ENCODE data around the gene NPS.

Gene NPS

GRCh38 chr10:127532659-127533058 lies 16.4 kb upstream of the NPS start:
- H3K4me3 Mint-ChIP-seq, result no peak overlapping the region
- DNase-seq, result no peak
- TF ChIP-seq CTCF (IDR thresholded peaks at IDR 0.05), result no peak
- no peak overlapping the region for H3K27ac Mint-ChIP-seq
- peaks cover 6% of the 10 kb centered on the region for H3K4me1 Mint-ChIP-seq
- H3K36me3 Mint-ChIP-seq (ENCODE audit: low read depth), result no peaks in the 10 kb centered on the region
- no peaks in the 10 kb centered on the region for H3K27me3 Mint-ChIP-seq (ENCODE audit: low read depth, poor library complexity)
- H3K9me3 Mint-ChIP-seq, result peaks cover 7% of the 10 kb centered on the region

GRCh38 chr10:127534074-127534473 lies 15.0 kb upstream of the NPS start:
- Mint-ChIP-seq H3K9me3 (peaks cover 7% of the 10 kb centered on the region), H3K27ac (no peak overlapping the region), H3K27me3 (ENCODE audit: low read depth, poor library complexity) (no peaks in the 10 kb centered on the region), H3K36me3 (ENCODE audit: low read depth) (no peaks in the 10 kb centered on the region), H3K4me1 (peaks cover 6% of the 10 kb centered on the region), H3K4me3 (no peak overlapping the region)
- no peak for TF ChIP-seq CTCF (IDR thresholded peaks at IDR 0.05)
- no peak for DNase-seq

- TF ChIP-seq CTCF (IDR thresholded peaks at IDR 0.05), result no peak
- no peak overlapping the region for H3K4me3 Mint-ChIP-seq
- DNase-seq, result no peak
- H3K9me3 Mint-ChIP-seq, result peaks cover 7% of the 10 kb centered on the region
- no peak overlapping the region for H3K27ac Mint-ChIP-seq
- no peaks in the 10 kb centered on the region for H3K27me3 Mint-ChIP-seq (ENCODE audit: low read depth, poor library complexity)
- no peaks in the 10 kb centered on the region for H3K36me3 Mint-ChIP-seq (ENCODE audit: low read depth)
- H3K4me1 Mint-ChIP-seq, result peaks cover 6% of the 10 kb centered on the region
These were observed 14.6 kb upstream of the NPS start for GRCh38 chr10:127534496-127534895.

- Mint-ChIP-seq H3K9me3 (peaks cover 7% of the 10 kb centered on the region), H3K36me3 (ENCODE audit: low read depth) (no peaks in the 10 kb centered on the region), H3K4me1 (peaks cover 6% of the 10 kb centered on the region), H3K4me3 (no peak overlapping the region), H3K27ac (no peak overlapping the region), H3K27me3 (ENCODE audit: low read depth, poor library complexity) (peaks cover 4% of the 10 kb centered on the region)
- TF ChIP-seq CTCF (IDR thresholded peaks at IDR 0.05), result no peak
- no peak for DNase-seq
These were observed 13.2 kb upstream of the NPS start for GRCh38 chr10:127535802-127536515.

- peaks cover 4% of the 10 kb centered on the region for H3K27me3 Mint-ChIP-seq (ENCODE audit: low read depth, poor library complexity)
These were observed 11.9 kb upstream of the NPS start for GRCh38 chr10:127536972-127537760.

More at GRCh38 chr10:127536972-127537760, 11.9 kb upstream of the NPS start:
- Mint-ChIP-seq H3K4me1 (peaks cover 6% of the 10 kb centered on the region), H3K36me3 (ENCODE audit: low read depth) (no peaks in the 10 kb centered on the region), H3K9me3 (peaks cover 7% of the 10 kb centered on the region), H3K4me3 (no peak overlapping the region), H3K27ac (no peak overlapping the region)
- no peak for DNase-seq
- no peak for TF ChIP-seq CTCF (IDR thresholded peaks at IDR 0.05)
